HG03565 (cell line): ENCODE results near the gene RPL13A.

ENCODE experiments used
- ATAC-seq: cut with Tn5 transposase; IDR thresholded peaks from one replicate; pipeline ENCODE4 v1.9.1; 2021; ENCODE audit warnings: mild to moderate bottlenecking, moderate library complexity; ENCODE audit not compliant: unreplicated experiment

Gene RPL13A

DNA sequence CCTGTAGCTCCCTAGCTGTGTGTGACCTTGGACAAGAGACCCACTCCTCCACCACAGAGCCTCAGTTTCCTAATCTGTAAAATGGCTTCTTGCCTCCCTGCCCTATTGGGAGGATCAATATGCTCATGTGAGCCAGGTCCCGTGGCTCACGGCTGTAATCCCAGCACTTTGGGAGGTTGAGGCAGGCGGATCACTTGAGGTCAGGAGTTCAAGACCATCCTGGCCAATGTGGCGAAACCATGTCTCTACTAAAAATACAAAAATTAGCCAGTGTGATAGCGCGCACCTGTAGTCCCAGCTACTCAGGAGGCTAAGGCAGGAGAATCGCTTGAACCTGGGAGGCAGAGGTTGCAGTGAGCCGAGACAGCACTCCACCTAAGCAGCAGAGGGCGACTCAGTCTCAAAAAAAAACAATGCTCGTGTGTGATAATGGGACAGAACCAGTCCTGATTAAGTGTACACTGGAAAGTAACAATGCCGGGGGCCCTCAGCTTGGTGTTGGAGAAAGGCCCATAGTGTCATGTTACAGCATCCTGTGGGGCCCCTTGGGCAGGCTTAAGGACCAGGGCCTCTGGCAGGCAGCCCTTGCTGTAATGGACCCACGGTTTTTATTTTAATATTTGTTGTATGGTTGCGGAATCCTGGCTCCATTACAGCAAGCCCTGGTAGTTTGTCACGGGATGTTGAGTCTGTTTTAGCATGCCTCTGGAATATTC lies 15.6 kb downstream of the RPL13A start:
- no peak for ATAC-seq

DNA sequence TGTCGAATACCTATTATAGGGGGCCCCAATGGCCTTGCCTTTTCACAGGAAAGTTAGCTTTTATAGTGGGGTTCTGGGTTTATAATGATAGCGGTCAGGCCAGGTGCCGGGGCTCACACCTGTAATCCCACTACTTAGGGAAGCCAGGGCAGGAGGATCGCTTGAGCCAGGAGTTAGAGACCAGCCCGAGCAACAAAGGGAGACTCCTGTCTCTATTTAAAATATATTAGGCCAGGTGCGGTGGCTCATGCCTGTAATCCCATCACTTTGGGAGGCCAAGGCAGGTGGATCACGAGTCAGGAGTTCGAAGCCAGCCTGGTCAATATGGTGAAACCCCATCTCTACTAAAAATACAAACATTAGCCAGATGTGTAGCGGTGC lies 16.2 kb downstream of the RPL13A start:
- ATAC-seq, result no peak

DNA sequence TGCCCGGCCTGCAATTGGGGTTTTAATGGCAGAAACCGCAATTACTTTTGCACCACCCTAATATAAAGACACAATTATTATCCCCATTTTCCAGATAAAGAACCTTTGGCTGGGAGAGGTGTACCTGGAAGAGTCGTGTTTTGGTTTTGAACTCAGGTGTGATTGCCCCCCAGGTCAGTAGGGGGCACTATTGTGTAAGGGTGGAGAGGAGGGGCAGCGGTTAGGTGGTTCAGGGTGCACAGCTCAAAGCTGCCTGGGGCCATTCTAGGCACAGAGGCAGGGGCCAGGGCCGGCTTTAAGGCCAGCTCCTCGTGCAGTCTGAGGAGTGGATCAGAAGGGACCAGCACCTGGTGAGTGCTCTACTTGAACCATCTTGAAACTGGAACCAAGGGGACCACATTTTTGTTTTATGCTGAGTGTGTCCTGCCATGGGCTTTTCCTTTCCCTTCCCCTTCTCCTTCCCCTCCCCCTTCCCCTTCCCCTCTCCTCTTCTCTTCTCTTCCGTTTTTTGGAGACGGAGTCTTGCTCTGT lies 19.2 kb downstream of the RPL13A start:
- ATAC-seq, result no peak

DNA sequence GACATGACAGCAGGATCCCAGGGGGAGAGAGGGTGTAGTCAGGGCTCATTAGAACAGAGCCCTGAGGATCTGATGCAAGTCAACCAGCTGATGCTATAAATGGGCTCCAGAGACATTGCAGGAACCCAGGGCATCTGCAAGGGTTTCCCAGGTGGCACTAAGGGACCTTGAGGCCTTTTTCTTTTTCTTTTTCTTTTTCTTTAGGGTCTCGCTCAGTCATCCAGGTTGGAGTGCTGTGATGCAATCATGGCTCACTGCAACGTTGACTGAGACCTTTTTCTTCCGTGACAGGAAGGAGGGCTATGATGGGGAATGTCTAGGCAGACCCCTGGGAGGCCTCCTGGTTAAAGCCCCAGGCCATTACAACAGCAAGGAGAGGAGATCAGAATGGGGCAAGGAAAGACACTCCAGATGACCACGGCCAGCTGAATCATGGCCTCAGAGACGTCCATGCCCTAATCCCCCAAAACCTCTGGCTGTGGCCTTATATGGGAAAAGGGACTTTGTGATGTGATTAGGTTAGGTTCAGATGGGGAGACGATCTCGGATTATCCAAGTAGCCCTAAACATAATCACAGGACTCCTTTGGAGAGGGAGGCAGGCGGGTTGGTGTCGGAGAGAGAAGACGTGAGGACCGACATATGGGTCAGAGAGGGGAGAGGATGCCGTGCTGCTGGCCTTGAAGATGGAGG lies 20.5 kb downstream of the RPL13A start:
- no peak for ATAC-seq

DNA sequence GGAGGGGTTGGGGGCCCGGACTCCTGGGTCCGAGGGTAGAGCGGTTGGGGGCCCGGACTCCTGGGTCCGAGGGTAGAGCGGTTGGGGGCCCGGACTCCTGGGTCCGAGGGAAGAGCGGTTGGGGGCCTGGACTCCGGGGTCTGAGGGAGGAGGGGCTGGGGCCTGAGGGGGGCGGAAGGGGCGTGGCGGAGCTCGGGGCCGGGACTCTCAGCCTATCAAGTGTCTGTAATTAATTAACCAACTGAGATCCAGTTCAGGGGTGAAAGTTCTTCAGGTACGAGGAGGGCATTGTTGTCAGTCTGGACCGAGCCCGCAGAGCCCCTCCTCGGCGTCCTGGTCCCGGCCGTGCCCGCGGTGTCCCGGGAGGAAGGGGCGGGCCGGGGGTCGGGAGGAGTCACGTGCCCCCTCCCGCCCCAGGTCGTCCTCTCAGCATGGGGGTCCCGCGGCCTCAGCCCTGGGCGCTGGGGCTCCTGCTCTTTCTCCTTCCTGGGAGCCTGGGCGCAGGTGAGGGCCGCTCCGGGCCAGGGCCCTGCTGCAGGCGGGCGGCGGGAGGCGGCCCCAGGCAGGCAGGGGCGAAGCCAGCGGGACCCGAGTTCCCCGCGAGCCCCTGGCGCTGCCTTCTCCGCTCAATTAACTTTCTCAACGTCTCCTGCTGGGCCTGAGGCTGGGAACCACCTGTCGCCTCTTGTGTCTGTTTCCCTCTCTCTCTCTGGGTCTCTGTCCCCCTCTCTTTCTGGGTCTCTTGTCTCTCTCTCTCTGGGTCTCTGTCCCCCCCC lies 25.8 kb downstream of the RPL13A start:
- ATAC-seq, result no peak

DNA sequence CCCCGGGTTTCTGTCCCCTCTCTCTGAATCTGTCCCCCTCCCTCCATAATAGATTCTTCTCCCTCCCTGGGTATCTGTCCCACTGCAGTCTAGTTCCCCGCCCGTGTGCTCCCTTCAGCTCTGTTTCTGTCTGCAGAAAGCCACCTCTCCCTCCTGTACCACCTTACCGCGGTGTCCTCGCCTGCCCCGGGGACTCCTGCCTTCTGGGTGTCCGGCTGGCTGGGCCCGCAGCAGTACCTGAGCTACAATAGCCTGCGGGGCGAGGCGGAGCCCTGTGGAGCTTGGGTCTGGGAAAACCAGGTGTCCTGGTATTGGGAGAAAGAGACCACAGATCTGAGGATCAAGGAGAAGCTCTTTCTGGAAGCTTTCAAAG lies 26.3 kb downstream of the RPL13A start:
- no peak for ATAC-seq

DNA sequence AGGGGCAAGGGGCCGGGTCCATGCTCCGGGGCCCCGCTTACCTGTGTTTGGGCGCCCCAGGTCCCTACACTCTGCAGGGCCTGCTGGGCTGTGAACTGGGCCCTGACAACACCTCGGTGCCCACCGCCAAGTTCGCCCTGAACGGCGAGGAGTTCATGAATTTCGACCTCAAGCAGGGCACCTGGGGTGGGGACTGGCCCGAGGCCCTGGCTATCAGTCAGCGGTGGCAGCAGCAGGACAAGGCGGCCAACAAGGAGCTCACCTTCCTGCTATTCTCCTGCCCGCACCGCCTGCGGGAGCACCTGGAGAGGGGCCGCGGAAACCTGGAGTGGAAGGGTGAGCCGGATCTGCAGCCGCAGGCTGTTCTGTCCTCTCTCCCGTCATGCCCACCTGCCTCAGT lies 26.7 kb downstream of the RPL13A start:
- no peak for ATAC-seq

DNA sequence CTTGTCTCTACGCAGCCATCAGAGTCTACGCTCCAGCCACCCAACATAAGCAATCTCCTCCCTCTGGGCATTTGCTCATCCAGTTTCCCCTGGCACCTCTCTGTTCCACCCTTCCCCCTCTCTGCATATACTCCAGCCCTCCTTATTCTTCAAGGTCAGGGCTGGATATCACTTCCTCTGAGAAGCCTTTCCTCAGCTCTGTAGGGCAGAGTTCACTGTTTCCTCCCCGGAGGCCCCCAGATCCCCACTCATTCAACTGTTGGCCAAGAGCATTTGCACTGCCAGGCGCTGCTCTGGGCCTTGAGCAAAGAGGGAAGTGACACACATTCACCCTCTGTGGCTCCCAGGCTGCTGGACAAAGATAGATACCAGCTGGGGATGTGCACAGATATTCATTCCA lies 28.4 kb downstream of the RPL13A start:
- ATAC-seq, result no peak

DNA sequence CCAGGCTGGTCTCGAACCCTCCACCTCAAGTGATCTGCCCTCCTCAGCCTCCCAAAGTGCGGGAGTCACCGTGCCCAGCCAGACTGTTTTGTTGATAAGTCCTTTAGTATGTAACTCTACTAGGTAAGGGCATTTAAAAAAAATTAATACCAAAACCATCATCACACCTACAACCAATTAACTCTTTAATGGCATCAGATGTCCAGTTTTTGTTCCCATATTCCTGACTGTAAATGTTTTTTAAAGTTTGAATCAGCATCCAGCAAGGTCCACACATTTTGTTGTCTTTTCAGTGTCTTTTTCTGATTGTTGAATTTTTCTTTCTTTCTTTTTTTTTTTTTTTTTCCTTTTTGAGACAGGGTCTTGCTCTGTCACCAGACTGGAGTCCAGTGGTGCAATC lies 30.6 kb downstream of the RPL13A start:
- ATAC-seq, result no peak

DNA sequence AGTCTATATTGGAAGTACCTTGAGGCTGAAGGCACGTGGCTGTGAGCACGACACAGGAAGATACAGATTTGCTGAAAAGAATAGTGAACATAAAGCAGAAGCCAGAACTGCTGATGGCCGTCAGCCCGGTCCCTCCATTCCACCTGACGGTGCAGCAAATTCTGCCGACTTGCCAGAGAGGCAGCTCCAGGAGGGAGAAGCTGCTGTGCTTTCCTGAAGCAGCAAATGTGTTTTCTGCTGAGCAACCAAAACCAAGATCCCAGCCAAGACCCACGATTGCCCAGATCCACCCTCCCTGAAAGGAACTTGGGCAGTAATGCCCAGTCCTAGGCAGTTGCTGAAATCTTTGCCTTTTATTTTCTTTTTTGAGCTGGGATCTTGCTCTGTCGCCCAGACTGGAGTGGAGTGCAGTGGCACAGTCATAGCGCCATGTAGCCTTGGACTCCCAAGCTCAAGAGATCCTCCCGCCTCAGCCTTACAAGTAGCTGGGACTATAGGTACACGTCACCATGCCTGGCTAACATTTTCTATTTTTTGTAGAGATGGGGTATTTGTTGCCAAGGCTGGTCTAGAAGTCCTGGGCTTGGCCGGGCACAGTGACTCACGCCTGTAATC lies 33.4 kb downstream of the RPL13A start:
- no peak for ATAC-seq

DNA sequence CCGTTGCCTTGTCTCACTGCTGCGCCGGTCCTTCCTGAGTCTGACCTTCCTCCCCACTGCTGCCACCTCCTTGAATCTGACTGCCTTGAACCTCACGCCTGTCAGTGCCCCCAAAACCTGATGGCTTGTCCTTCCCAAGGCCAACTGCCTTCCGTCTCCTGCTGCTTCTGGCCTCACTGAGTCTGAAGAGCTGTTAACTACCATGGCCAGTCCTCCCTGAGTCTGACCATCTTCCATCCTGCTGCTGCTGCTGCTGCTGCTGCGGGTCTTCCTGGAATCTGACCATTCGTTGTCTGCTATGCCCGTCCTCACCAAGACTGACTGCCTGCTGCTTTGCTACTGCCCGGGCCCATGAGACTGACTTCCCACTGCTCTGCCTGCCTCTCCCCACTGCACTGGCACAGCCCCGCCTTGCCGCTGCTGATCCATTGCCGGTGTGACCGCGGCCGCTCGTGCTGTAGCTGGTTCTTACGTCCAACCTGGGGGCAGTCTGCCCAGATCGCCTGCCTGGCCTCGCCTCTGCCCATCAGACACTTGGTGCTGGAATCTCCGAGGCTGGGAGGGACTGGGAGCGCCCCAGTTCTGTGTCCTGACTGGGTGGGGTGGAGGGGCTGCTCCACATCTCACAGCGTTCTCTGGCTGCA lies 37.5 kb downstream of the RPL13A start:
- ATAC-seq, result no peak

DNA sequence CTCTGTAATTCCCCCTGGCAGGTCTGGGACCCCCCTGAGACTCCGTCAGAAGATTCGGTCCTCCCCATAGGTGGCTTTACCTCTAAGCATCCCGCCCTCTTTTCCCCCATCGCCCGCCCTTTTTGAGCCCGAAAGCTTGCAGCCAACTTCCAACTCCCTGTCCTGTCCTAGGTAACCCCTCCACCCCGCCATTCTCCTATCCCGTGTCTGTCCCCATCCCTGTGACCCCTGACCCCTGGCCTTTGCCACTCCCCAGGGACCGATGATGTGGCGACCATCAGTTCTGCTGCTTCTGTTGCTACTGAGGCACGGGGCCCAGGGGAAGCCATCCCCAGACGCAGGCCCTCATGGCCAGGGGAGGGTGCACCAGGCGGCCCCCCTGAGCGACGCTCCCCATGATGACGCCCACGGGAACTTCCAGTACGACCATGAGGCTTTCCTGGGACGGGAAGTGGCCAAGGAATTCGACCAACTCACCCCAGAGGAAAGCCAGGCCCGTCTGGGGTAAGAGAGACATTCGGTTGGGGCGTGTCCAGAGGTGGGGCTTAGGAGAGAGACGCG lies 40.9 kb downstream of the RPL13A start:
- ATAC-seq, result no peak

DNA sequence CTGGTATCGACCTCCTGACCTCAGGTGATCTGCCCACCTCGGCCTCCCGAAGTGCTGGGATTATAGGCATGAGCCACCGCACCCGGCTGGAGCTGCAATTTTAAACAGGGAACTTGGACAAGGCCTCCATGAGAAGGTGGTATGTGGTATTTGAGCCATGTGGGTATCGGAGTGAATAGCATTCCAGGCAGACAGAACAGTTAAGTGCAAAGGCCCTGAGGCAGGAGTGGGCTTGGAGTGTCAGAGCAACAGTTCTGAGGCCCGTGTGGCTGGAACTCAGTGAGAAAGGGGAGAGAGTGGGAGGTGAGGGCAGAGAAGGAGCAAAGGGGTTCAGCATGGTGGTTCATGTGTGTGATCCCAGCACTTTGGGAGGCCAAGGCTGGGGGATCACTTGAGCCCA lies 43.3 kb downstream of the RPL13A start:
- no peak for ATAC-seq

DNA sequence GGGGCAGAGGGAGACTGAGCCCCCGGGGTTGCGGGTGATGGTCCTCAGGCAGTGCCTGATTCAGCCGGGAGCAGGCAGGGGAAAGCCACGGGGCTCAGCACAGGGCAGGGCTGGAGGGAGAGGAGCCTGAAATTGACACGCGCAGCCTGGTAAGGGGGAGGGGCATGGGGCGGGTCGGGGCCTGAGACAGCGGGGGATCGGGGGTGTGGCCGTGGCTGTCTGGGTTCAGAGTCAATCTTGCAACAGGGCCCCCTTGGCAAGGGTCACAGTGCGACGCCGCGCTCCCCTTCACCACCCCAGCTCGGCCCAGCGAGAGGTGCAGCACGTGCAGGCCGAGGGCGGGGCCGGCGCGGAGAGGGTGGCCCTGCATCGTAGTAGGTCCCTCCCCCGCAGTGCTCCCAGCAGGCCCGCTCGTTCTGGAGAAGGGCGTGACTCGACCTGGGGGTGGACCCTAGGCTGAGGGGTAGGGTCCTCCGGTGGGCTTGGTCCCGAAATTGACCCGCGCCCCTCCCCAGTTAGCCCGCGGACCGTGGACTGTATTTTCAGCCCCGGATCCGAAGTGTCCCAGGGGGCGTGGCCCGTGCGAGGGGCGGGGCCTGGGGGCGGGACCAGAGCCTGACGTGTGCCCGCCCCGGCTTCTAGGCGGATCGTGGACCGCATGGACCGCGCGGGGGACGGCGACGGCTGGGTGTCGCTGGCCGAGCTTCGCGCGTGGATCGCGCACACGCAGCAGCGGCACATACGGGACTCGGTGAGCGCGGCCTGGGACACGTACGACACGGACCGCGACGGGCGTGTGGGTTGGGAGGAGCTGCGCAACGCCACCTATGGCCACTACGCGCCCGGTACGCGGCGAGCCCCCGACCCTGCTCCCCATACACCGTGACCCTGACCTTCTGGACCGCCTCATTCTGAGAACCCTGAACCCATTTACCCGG lies 46.4 kb downstream of the RPL13A start:
- ATAC-seq, result no peak

DNA sequence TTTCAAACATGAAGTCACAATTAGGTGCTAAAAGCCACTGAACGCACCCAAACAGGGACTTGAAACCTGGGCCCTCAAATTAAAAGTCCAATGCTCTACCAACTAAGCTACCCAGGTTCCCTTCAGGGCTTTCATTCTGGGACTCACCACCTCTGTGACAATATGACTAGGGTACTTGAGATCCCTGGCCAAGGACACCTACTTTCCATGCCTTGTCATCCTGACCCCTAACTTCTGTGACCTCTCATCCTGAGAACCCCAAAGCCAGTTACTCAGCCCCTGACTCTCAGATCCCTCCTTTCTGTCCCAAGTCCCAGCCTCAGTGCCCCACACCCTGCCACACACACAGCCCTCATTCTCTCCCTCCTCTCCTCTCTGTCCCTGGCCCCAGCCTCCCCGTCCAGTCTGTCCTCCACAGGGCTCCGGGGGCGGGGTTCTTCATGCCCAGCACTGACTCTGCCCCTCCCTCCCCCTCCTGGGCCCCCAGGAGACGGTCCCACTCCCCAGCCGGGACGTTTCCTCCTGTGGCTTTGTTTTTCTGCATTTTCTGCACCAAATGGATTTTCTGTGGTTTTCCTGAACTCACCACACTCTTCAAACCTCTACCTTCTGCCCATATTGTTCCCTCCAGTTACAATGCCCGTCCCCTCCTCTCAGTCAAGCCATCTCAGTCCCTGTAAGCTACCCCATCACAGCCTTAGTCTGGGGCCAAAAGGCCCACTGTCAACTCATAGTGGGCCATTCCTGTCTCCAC lies 47.4 kb downstream of the RPL13A start:
- ATAC-seq, result no peak

DNA sequence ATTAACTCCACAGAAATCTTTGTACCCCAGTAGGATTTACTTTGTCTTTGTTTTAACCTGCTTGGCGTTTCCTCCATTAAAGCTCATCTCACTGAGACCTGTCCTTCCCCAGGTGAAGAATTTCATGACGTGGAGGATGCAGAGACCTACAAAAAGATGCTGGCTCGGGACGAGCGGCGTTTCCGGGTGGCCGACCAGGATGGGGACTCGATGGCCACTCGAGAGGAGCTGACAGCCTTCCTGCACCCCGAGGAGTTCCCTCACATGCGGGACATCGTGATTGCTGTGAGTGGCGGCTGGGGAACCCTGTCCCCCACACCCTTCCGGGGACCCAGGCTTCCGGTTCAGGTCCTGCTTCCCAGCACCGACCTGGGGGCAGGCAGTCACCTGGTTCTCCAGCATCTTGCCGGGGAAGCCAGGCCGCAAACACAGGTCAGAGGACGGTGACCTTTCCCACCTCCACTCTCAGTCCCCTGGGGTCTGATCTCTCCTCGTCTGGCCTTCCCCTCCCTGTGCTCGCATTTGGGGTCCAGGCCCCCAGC lies 49.6 kb downstream of the RPL13A start:
- ATAC-seq, result no peak

DNA sequence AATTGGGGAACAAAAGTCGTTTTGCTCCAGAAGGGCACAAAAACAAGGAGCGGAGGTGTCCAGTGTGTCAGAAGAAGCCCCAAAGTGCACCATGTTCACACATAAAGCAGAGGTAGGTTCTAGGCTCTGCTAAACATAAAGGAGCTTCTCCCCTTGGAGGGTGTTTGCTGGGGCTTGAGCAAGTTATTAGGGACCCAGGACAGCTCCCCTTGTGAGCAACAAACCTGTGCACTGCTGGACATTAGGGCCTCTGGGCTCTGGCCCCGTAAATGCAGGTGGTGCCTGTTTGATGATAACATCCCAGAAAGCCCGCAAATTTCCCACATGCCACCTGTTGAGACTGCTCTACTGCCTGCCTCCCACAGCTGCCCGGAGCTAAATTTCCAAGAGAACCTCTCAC lies 51.2 kb downstream of the RPL13A start:
- no peak for ATAC-seq

DNA sequence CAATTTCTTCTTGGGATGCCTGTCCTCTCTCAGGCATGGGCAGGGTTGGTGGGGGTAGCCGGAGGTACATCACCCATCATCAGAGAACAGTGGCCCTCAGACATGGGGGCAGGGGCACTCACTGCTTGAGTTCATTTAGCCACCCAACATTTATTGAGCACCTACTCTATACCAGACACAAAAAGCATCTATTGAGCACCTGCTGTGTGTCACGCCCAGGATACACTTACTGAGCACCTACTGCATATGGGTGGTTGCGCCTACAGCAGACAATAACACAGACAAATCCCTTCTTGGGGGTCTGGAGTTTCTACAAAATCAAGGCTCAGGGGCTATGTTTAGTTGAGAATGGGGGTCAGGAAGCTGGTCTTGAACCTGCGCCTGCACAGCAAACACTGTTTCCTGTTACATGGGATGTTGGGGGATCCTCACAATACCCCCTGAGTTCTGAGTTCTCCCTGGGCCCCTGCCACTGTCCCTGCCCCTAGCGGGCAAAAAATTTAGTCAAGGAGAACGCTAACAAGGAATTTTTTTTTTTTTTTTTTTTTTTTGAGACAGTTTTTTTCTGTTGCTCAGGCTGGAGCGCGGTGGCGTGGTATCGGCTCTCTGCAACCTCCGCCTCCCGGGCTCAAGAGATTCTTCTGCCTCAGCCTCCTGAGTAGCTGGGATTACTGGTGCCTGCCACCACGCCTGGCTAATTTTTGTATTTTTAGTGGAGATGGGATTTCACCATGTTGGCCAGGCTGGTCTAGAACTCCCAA lies 52.0 kb downstream of the RPL13A start:
- ATAC-seq, result no peak
